HepG2 (cell line): Measurements from ENCODE around the gene CACNB4. TPM values are rescaled to one million over a fixed set of nuclear protein-coding genes. Genes with fewer than 3 reads are reported as not detected.

ENCODE experiments used
- MAF1 ChIP-seq: sonication (generic); formaldehyde crosslinking; IDR thresholded peaks from 2 replicates; pipeline ENCODE4 v1.5.0; 2020; ENCODE audit warnings: missing genetic modification reagents, borderline replicate concordance
- MEF2D ChIP-seq: sonication (generic); formaldehyde crosslinking; IDR thresholded peaks from 2 replicates; pipeline ENCODE4 v1.5.1; 2020; ENCODE audit warnings: mild to moderate bottlenecking, missing genetic modification reagents
- MIER3 ChIP-seq: IDR thresholded peaks from 2 replicates; pipeline ENCODE4 v1.6.1; 2016; ENCODE audit warnings: missing compliant biosample characterization, borderline replicate concordance
- NFE2L1 ChIP-seq: sonication (generic); formaldehyde crosslinking; IDR thresholded peaks from 2 replicates; pipeline ENCODE4 v1.4.0; 2020; ENCODE audit warnings: missing genetic modification reagents, mild to moderate bottlenecking, borderline replicate concordance
- PBX3 ChIP-seq: sonication (generic); formaldehyde crosslinking; IDR thresholded peaks from 2 replicates; pipeline ENCODE4 v1.8.1; 2023; ENCODE audit warnings: missing genetic modification reagents, inconsistent platforms, borderline replicate concordance
- RBM22 ChIP-seq: fragments of 200-400 bp; formaldehyde crosslinking; optimal IDR thresholded peaks from 2 replicates; pipeline ENCODE3; 2017; ENCODE audit warnings: mild to moderate bottlenecking, low read length, moderate library complexity
- RELA ChIP-seq: sonication (generic); formaldehyde crosslinking; IDR thresholded peaks from 2 replicates; pipeline ENCODE4 v1.4.0; 2020; ENCODE audit warnings: missing genetic modification reagents
- SAP130 ChIP-seq: IDR thresholded peaks from 2 replicates; pipeline ENCODE4 v1.6.1; 2016; ENCODE audit warnings: low read depth
- TBX2 ChIP-seq: sonication (generic); formaldehyde crosslinking; IDR thresholded peaks from 2 replicates; pipeline ENCODE4 v1.5.0; 2020; ENCODE audit warnings: missing genetic modification reagents, mild to moderate bottlenecking, borderline replicate concordance
- ZNF629 ChIP-seq: sonication (generic); formaldehyde crosslinking; conservative IDR thresholded peaks from 2 replicates; pipeline ENCODE4 v1.5.0; 2020; ENCODE audit warnings: missing genetic modification reagents
- polyA plus RNA-seq, 8 experiments: library from polyadenylated mRNA; depleted of rRNA in 3 of 8; stranded (reverse) in 7 of 8; unstranded in 1 of 8; fragments of >200 nt; fragmentation: Illumina TruSeq in 4 of 8; extraction: Trizol in 4 of 8; gene quantifications; 2 replicates each; pipeline versions ENCODE4 v1.2.1 to v1.2.3, GENCODE V29; 2011 to 2016; ENCODE audit warnings: low read depth in 4 of 8, missing spikeins in 1 of 8, mixed read lengths in 1 of 8; ENCODE audit not compliant: insufficient read depth in 1 of 8
- total RNA-seq, 5 experiments: library from RNA; depleted of rRNA; stranded (reverse); fragments of >200 nt; fragmentation: Illumina TruSeq; extraction: Trizol; gene quantifications; 2 replicates each; pipeline ENCODE4 v1.2.3, GENCODE V29; 2016; ENCODE audit warnings: low read depth in 1 of 5
- TF ChIP-seq, protein P1 (sequence below): sonication (generic); formaldehyde crosslinking; IDR thresholded peaks from 2 replicates; pipeline ENCODE4 v1.4.0; 2020; ENCODE audit warnings: missing genetic modification reagents
- TF ChIP-seq, protein P2 (sequence below): sonication (generic); formaldehyde crosslinking; IDR thresholded peaks from 2 replicates; pipeline ENCODE4 v1.4.0; 2020; ENCODE audit warnings: missing genetic modification reagents
- TF ChIP-seq, protein P3 (sequence below): sonication (generic); formaldehyde crosslinking; IDR thresholded peaks from 2 replicates; pipeline ENCODE4 v1.8.1; 2022; ENCODE audit warnings: mild to moderate bottlenecking, missing genetic modification reagents

Gene CACNB4
- total and polyA plus RNA-seq, 2 of the 13 experiments (the other 11 are each of a cell fraction or from before 2014, with no cell fraction given): 5.1 to 14.3 TPM

GRCh38 chr2:151842830-151843690, 255.8 kb downstream of the CACNB4 start (continued):
- TF ChIP-seq RELA (CRISPR knock-in tag): no peak
- no peak for TF ChIP-seq RBM22
- TF ChIP-seq, protein P1, sequence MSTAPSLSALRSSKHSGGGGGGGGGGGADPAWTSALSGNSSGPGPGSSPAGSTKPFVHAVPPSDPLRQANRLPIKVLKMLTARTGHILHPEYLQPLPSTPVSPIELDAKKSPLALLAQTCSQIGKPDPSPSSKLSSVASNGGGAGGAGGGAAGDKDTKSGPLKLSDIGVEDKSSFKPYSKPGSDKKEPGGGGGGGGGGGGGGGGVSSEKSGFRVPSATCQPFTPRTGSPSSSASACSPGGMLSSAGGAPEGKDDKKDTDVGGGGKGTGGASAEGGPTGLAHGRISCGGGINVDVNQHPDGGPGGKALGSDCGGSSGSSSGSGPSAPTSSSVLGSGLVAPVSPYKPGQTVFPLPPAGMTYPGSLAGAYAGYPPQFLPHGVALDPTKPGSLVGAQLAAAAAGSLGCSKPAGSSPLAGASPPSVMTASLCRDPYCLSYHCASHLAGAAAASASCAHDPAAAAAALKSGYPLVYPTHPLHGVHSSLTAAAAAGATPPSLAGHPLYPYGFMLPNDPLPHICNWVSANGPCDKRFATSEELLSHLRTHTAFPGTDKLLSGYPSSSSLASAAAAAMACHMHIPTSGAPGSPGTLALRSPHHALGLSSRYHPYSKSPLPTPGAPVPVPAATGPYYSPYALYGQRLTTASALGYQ (CRISPR knock-in tag): peak; percentile 41; the same call in 1 of the 2 replicates
- no peak for TF ChIP-seq ZNF629
- peak; percentile 48; the same call in 1 of the 2 replicates for TF ChIP-seq TBX2 (CRISPR knock-in tag)
- TF ChIP-seq NFE2L1 (CRISPR knock-in tag): no peak
- TF ChIP-seq MIER3 (CRISPR knock-in tag): peak; percentile 16; the same call in 1 of the 2 replicates
- TF ChIP-seq, protein P2, sequence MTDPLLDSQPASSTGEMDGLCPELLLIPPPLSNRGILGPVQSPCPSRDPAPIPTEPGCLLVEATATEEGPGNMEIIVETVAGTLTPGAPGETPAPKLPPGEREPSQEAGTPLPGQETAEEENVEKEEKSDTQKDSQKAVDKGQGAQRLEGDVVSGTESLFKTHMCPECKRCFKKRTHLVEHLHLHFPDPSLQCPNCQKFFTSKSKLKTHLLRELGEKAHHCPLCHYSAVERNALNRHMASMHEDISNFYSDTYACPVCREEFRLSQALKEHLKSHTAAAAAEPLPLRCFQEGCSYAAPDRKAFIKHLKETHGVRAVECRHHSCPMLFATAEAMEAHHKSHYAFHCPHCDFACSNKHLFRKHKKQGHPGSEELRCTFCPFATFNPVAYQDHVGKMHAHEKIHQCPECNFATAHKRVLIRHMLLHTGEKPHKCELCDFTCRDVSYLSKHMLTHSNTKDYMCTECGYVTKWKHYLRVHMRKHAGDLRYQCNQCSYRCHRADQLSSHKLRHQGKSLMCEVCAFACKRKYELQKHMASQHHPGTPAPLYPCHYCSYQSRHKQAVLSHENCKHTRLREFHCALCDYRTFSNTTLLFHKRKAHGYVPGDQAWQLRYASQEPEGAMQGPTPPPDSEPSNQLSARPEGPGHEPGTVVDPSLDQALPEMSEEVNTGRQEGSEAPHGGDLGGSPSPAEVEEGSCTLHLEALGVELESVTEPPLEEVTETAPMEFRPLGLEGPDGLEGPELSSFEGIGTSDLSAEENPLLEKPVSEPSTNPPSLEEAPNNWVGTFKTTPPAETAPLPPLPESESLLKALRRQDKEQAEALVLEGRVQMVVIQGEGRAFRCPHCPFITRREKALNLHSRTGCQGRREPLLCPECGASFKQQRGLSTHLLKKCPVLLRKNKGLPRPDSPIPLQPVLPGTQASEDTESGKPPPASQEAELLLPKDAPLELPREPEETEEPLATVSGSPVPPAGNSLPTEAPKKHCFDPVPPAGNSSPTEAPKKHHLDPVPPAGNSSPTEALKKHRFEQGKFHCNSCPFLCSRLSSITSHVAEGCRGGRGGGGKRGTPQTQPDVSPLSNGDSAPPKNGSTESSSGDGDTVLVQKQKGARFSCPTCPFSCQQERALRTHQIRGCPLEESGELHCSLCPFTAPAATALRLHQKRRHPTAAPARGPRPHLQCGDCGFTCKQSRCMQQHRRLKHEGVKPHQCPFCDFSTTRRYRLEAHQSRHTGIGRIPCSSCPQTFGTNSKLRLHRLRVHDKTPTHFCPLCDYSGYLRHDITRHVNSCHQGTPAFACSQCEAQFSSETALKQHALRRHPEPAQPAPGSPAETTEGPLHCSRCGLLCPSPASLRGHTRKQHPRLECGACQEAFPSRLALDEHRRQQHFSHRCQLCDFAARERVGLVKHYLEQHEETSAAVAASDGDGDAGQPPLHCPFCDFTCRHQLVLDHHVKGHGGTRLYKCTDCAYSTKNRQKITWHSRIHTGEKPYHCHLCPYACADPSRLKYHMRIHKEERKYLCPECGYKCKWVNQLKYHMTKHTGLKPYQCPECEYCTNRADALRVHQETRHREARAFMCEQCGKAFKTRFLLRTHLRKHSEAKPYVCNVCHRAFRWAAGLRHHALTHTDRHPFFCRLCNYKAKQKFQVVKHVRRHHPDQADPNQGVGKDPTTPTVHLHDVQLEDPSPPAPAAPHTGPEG: no peak
- TF ChIP-seq, protein P3, sequence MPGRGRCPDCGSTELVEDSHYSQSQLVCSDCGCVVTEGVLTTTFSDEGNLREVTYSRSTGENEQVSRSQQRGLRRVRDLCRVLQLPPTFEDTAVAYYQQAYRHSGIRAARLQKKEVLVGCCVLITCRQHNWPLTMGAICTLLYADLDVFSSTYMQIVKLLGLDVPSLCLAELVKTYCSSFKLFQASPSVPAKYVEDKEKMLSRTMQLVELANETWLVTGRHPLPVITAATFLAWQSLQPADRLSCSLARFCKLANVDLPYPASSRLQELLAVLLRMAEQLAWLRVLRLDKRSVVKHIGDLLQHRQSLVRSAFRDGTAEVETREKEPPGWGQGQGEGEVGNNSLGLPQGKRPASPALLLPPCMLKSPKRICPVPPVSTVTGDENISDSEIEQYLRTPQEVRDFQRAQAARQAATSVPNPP (CRISPR knock-in tag): no peak
- peak; percentile 84 for TF ChIP-seq SAP130 (CRISPR knock-in tag)
- no peak for TF ChIP-seq MEF2D
- no peak for TF ChIP-seq PBX3 (CRISPR knock-in tag)
- TF ChIP-seq MAF1 (CRISPR knock-in tag): no peak
